HepG2 (cell line): Measurements from ENCODE around the gene GPC2. TPM values are rescaled to one million over a fixed set of nuclear protein-coding genes. Genes with fewer than 3 reads are reported as not detected.

Source experiments
- FOSL1 ChIP-seq: sonication (generic); formaldehyde crosslinking; IDR thresholded peaks from 2 replicates; pipeline ENCODE4 v1.9.0; 2021; ENCODE audit warnings: missing genetic modification reagents, borderline replicate concordance
- HDAC1 ChIP-seq: sonication (generic); formaldehyde crosslinking; IDR thresholded peaks from 2 replicates; pipeline ENCODE4 v1.5.1; 2020; ENCODE audit warnings: mild to moderate bottlenecking, missing genetic modification reagents
- HNRNPK ChIP-seq: fragments of 200-400 bp; formaldehyde crosslinking; IDR thresholded peaks from 2 replicates; pipeline ENCODE4 v1.6.1; 2018; ENCODE audit warnings: low read length, low read depth, moderate library complexity, mild to moderate bottlenecking; ENCODE audit not compliant: poor library complexity, severe bottlenecking
- LRRFIP1 ChIP-seq: sonication (generic); formaldehyde crosslinking; conservative IDR thresholded peaks from 2 replicates; pipeline ENCODE4 v1.4.0; 2020; ENCODE audit warnings: missing genetic modification reagents
- MED8 ChIP-seq: sonication (generic); formaldehyde crosslinking; IDR thresholded peaks from 2 replicates; pipeline ENCODE4 v1.8.1; 2023; ENCODE audit warnings: mild to moderate bottlenecking, missing genetic modification reagents; ENCODE audit not compliant: insufficient replicate concordance
- NBN ChIP-seq: fragments of 450-650 bp; conservative IDR thresholded peaks from 2 replicates; pipeline ENCODE4 v1.6.1; 2017
- RORA ChIP-seq: sonication (generic); formaldehyde crosslinking; IDR thresholded peaks from 2 replicates; pipeline ENCODE4 v1.5.0; 2020; ENCODE audit warnings: mild to moderate bottlenecking, missing genetic modification reagents, moderate library complexity
- SNAPC2 ChIP-seq: sonication (generic); formaldehyde crosslinking; IDR thresholded peaks from 2 replicates; pipeline ENCODE4 v1.8.1; 2022; ENCODE audit warnings: mild to moderate bottlenecking, missing genetic modification reagents
- TGIF2 ChIP-seq: IDR thresholded peaks from 2 replicates; pipeline ENCODE4 v1.6.1; 2016; ENCODE audit warnings: control low read depth, missing compliant biosample characterization
- WIZ ChIP-seq: sonication (generic); formaldehyde crosslinking; IDR thresholded peaks from 2 replicates; pipeline ENCODE4 v1.5.1; 2020; ENCODE audit warnings: mild to moderate bottlenecking, missing genetic modification reagents
- ZBTB7B ChIP-seq: sonication (generic); formaldehyde crosslinking; IDR thresholded peaks from 2 replicates; pipeline ENCODE4 v1.4.0; 2020; ENCODE audit warnings: missing genetic modification reagents
- ZFP37 ChIP-seq: sonication (generic); formaldehyde crosslinking; IDR thresholded peaks from 2 replicates; pipeline ENCODE4 v1.4.0; 2020; ENCODE audit warnings: missing genetic modification reagents, borderline replicate concordance
- ZNF235 ChIP-seq: sonication (generic); formaldehyde crosslinking; IDR thresholded peaks from 2 replicates; pipeline ENCODE4 v1.8.1; 2023; ENCODE audit warnings: mild to moderate bottlenecking, missing genetic modification reagents, borderline replicate concordance
- ZNF329 ChIP-seq: sonication (generic); formaldehyde crosslinking; IDR thresholded peaks from 2 replicates; pipeline ENCODE4 v1.9.0; 2021; ENCODE audit warnings: low read depth, mild to moderate bottlenecking, missing genetic modification reagents
- ZNF501 ChIP-seq: sonication (generic); formaldehyde crosslinking; IDR thresholded peaks from 2 replicates; pipeline ENCODE4 v1.5.1; 2020; ENCODE audit warnings: mild to moderate bottlenecking, moderate library complexity, missing genetic modification reagents
- ZNF589 ChIP-seq: sonication (generic); formaldehyde crosslinking; conservative IDR thresholded peaks from 2 replicates; pipeline ENCODE4 v1.8.0; 2022; ENCODE audit warnings: mild to moderate bottlenecking, moderate library complexity, missing genetic modification reagents
- ZNF646 ChIP-seq: sonication (generic); formaldehyde crosslinking; IDR thresholded peaks from 2 replicates; pipeline ENCODE4 v1.9.0; 2021; ENCODE audit warnings: mild to moderate bottlenecking, missing genetic modification reagents
- ZNF747 ChIP-seq: sonication (generic); formaldehyde crosslinking; IDR thresholded peaks from 2 replicates; pipeline ENCODE4 v1.8.1; 2023; ENCODE audit warnings: missing genetic modification reagents, mild to moderate bottlenecking, borderline replicate concordance
- ZNF766 ChIP-seq: sonication (generic); formaldehyde crosslinking; IDR thresholded peaks from 2 replicates; pipeline ENCODE4 v1.5.0; 2020; ENCODE audit warnings: missing genetic modification reagents, borderline replicate concordance
- polyA plus RNA-seq, 8 experiments: library from polyadenylated mRNA; depleted of rRNA in 3 of 8; stranded (reverse) in 7 of 8; unstranded in 1 of 8; fragments of >200 nt; fragmentation: Illumina TruSeq in 4 of 8; extraction: Trizol in 4 of 8; gene quantifications; 2 replicates each; pipeline versions ENCODE4 v1.2.1 to v1.2.3, GENCODE V29; 2011 to 2016; ENCODE audit warnings: low read depth in 4 of 8, missing spikeins in 1 of 8, mixed read lengths in 1 of 8; ENCODE audit not compliant: insufficient read depth in 1 of 8
- total RNA-seq, 5 experiments: library from RNA; depleted of rRNA; stranded (reverse); fragments of >200 nt; fragmentation: Illumina TruSeq; extraction: Trizol; gene quantifications; 2 replicates each; pipeline ENCODE4 v1.2.3, GENCODE V29; 2016; ENCODE audit warnings: low read depth in 1 of 5
- TF ChIP-seq, protein P1 (sequence below): sonication (generic); formaldehyde crosslinking; IDR thresholded peaks from 2 replicates; pipeline ENCODE4 v1.5.0; 2020; ENCODE audit warnings: missing genetic modification reagents

GPC2 gene
- total and polyA plus RNA-seq, 2 of the 13 experiments (the other 11 are each of a cell fraction or from before 2014, with no cell fraction given), result 0.64 to 0.78 TPM

GRCh38 chr7:100158229-100159098 is 18.7 kb downstream of the GPC2 start, which contains the start of gene TRAPPC14 (continued):
- TF ChIP-seq ZNF766 (CRISPR knock-in tag), result peak; percentile 47; the same call in 1 of the 2 replicates
- TF ChIP-seq HDAC1, result peak; percentile 65
- no peak for TF ChIP-seq ZNF747 (CRISPR knock-in tag)
- TF ChIP-seq RORA (CRISPR knock-in tag), result no peak
- TF ChIP-seq WIZ, result peak; percentile 30; the same call in 1 of the 2 replicates
- TF ChIP-seq ZNF329 (CRISPR knock-in tag), result no peak
- TF ChIP-seq ZNF646, result no peak
- no peak for TF ChIP-seq SNAPC2
- TF ChIP-seq ZNF501, result no peak
- TF ChIP-seq, protein P1, sequence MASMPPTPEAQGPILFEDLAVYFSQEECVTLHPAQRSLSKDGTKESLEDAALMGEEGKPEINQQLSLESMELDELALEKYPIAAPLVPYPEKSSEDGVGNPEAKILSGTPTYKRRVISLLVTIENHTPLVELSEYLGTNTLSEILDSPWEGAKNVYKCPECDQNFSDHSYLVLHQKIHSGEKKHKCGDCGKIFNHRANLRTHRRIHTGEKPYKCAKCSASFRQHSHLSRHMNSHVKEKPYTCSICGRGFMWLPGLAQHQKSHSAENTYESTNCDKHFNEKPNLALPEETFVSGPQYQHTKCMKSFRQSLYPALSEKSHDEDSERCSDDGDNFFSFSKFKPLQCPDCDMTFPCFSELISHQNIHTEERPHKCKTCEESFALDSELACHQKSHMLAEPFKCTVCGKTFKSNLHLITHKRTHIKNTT (CRISPR knock-in tag), result no peak
- no peak for TF ChIP-seq NBN
- no peak for TF ChIP-seq ZNF589
- no peak for TF ChIP-seq ZBTB7B (CRISPR knock-in tag)
- no peak for TF ChIP-seq ZFP37 (CRISPR knock-in tag)
- no peak for TF ChIP-seq TGIF2
- no peak for TF ChIP-seq HNRNPK
- TF ChIP-seq FOSL1 (CRISPR knock-in tag), result no peak
- TF ChIP-seq MED8 (CRISPR knock-in tag), result no peak
- no peak for TF ChIP-seq ZNF235 (CRISPR knock-in tag)
- TF ChIP-seq LRRFIP1 (CRISPR knock-in tag), result no peak
